Stimulated activated naive CD8-positive, alpha-beta T cell treated with anti-CD3 and anti-CD28 coated beads, Interleukin-15, Interleukin-2, amounts not matched to agents 100 ng/mL and 50 ng/mL, for 24 hours (primary cell): Measurements from ENCODE around the gene CD59.
"Not testable (repeated sequence)": the region's sequence is repeated elsewhere in the genome, so short reads cannot be mapped to it uniquely, and the experiment has no call there.

ENCODE experiments used
- H3K27ac Mint-ChIP-seq: one replicate; pipeline ENCODE4 v1.8.0; 2021; ENCODE audit warnings: mild to moderate bottlenecking, mixed read lengths
- H3K27me3 Mint-ChIP-seq: one replicate; pipeline ENCODE4 v1.8.0; 2021; ENCODE audit warnings: mixed read lengths
- H3K36me3 Mint-ChIP-seq: one replicate; pipeline ENCODE4 v1.8.0; 2021; ENCODE audit warnings: low read depth, mixed read lengths
- H3K4me1 Mint-ChIP-seq: one replicate; pipeline ENCODE4 v1.8.0; 2021; ENCODE audit warnings: low read depth, mixed read lengths
- H3K4me3 Mint-ChIP-seq: one replicate; pipeline ENCODE4 v1.8.0; 2021; ENCODE audit warnings: mild to moderate bottlenecking, mixed read lengths
- H3K9me3 Mint-ChIP-seq: one replicate; pipeline ENCODE4 v1.8.0; 2021; ENCODE audit warnings: mixed read lengths

CD59 gene

DNA sequence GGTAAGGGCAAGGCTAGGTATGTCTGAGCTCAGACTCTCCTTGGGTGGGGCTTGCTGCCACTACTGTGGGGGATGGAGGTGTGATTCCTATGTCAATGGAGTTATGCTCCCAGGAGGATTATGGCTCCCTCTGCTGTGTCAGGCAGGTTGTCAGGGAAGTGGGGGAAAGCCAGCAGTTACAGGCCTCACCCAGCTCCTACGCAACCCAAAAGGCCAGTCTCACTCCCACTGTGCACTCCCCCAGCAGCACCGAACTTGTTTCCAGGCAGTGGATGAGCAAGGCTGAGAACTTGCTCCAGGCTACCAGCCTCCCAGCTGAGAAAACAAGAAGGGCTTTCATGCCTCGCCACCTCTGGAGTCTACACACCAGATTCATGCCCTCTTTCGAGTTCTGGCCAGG, 53.8 kb downstream of the CD59 start:
- H3K4me3 Mint-ChIP-seq, result no peak overlapping the region
- no peaks in the 10 kb centered on the region for H3K4me1 Mint-ChIP-seq
- no peak overlapping the region for H3K27ac Mint-ChIP-seq
- peaks cover 1% of the 10 kb centered on the region for H3K9me3 Mint-ChIP-seq
- no peaks in the 10 kb centered on the region for H3K36me3 Mint-ChIP-seq
- H3K27me3 Mint-ChIP-seq, result peaks cover 66% of the 10 kb centered on the region

GRCh38 chr11:33682019-33682418, 54.2 kb downstream of the CD59 start:
- peaks cover 5% of the 10 kb centered on the region for H3K9me3 Mint-ChIP-seq
- no peak overlapping the region for H3K4me3 Mint-ChIP-seq
- no peak overlapping the region for H3K27ac Mint-ChIP-seq
- no peaks in the 10 kb centered on the region for H3K36me3 Mint-ChIP-seq
- no peaks in the 10 kb centered on the region for H3K4me1 Mint-ChIP-seq
- peaks cover 70% of the 10 kb centered on the region for H3K27me3 Mint-ChIP-seq

- H3K4me3 Mint-ChIP-seq, H3K36me3 Mint-ChIP-seq, H3K27ac Mint-ChIP-seq, H3K4me1 Mint-ChIP-seq, H3K9me3 Mint-ChIP-seq: not testable (repeated sequence)
- peaks cover 63% of the 10 kb centered on the region for H3K27me3 Mint-ChIP-seq
Measured at GRCh38 chr11:33678616-33679015, 57.6 kb downstream of the CD59 start.

DNA sequence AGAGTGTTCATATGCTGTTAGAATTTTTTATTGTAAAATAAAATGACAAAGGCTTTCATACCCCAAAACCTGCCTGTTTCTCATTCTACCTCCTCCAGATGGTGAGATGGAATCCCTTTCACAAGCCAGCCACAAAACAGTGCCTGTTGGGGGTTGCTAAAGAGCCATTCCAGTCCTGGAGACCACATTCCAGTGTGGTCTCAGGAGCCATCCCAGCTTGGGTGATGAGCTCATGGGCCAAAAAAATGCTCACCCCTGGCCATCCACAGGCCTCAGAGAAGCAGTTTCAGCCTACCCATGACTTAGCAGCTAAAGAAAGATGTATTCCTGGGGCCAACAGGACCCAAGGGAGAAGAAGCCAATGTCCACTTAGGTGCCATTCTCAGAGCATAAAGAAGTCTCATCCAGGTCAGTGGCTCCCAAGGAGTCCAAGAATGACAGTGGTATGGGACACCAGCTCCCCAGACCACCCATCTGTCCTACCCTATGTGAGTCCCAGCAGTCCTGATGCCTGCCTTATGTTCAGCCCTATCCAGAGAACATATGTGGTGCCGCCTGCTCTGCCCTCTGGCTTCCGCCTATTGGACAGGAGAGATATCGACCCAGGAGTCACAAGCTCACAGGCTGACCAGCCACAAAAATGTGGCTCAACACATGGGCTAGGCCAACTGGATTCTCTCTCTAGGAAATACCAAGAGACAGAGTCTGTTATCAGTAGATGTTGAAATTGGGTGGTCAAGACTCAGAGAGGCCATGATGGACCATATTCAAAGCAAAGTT, 62.0 kb downstream of the CD59 start:
- Mint-ChIP-seq H3K4me1 (no peaks in the 10 kb centered on the region), H3K27ac (no peak overlapping the region), H3K9me3 (peaks cover 5% of the 10 kb centered on the region), H3K4me3 (no peak overlapping the region), H3K36me3 (no peaks in the 10 kb centered on the region), H3K27me3 (peaks cover 40% of the 10 kb centered on the region)

- peaks cover 28% of the 10 kb centered on the region for H3K27me3 Mint-ChIP-seq
- H3K9me3 Mint-ChIP-seq, result peaks cover 2% of the 10 kb centered on the region
- H3K36me3 Mint-ChIP-seq, result no peaks in the 10 kb centered on the region
- H3K27ac Mint-ChIP-seq, result no peak overlapping the region
- H3K4me1 Mint-ChIP-seq, result no peaks in the 10 kb centered on the region
- H3K4me3 Mint-ChIP-seq, result no peak overlapping the region
Measured at GRCh38 chr11:33672273-33672672, 64.0 kb downstream of the CD59 start.

- Mint-ChIP-seq H3K4me3 (no peak overlapping the region), H3K36me3 (no peaks in the 10 kb centered on the region), H3K27ac (no peak overlapping the region), H3K9me3 (no peaks in the 10 kb centered on the region), H3K27me3 (peaks cover 30% of the 10 kb centered on the region), H3K4me1 (no peaks in the 10 kb centered on the region)
Measured at GRCh38 chr11:33670250-33671011, 65.8 kb downstream of the CD59 start.

DNA sequence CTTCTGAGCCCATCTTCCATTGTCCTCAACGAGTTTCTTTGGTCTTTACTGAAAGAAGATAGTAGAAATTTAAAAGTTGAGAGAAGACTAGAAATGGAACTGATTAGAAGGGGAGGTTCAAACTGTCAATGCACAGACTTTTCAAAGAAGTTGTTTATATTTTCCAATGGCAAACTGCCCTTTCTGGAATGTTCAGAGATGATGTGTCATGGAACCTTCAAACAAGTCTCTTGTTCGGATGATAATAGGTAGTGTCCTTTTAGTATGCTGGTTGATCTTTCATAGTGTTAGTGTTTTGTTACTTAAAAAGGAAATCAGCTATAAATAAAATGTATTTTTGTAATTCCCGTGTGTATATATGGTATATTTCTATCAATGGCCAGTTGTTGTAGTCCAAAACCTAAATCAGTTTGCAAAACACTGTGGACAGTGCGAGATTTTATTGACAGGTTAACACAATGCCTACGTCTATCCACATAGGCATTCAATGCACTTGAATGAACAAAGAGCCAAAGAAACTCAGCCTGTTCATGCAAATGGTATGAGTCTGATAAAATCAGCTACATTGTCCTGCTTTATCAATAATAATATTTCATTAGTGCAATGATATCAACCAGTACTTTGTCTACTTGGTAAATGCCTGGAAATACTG, 66.5 kb downstream of the CD59 start:
- H3K4me1 Mint-ChIP-seq, result no peaks in the 10 kb centered on the region
- no peaks in the 10 kb centered on the region for H3K36me3 Mint-ChIP-seq
- H3K27ac Mint-ChIP-seq, result no peak overlapping the region
- no peaks in the 10 kb centered on the region for H3K9me3 Mint-ChIP-seq
- peaks cover 30% of the 10 kb centered on the region for H3K27me3 Mint-ChIP-seq
- no peak overlapping the region for H3K4me3 Mint-ChIP-seq

DNA sequence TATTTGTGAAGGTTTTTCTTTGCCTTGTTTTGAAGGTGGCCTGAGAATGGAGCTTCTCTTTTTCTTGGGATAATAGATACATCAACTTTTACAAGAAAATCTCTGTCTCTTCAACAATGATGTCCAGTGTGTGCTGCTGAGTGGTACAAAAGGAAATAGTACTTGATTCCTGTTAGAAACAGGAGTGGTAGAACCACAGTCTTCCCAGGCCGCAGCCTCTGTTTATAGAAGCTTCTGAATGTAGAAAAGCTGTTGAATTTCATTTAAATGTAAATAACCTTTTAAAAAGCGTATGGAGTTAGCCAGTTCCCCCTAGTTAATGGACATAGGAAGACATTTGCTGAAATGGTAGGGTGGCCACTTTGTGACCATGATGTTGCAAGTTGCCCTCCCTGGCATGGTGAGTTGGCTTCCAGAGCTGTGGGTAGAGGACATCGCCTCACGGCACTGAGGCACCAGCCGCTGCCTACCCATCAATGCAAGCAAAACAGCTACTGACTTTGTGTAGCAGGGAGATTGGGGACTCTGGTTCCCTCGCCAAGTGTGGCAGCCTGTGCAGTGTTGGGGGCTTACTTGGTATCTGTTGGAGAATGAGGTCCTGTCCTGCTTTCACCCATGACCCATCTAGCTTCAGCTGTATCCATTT, 67.1 kb downstream of the CD59 start:
- Mint-ChIP-seq H3K9me3 (no peaks in the 10 kb centered on the region), H3K4me3 (no peak overlapping the region), H3K27ac (no peak overlapping the region), H3K27me3 (peaks cover 30% of the 10 kb centered on the region), H3K4me1 (no peaks in the 10 kb centered on the region), H3K36me3 (no peaks in the 10 kb centered on the region)

DNA sequence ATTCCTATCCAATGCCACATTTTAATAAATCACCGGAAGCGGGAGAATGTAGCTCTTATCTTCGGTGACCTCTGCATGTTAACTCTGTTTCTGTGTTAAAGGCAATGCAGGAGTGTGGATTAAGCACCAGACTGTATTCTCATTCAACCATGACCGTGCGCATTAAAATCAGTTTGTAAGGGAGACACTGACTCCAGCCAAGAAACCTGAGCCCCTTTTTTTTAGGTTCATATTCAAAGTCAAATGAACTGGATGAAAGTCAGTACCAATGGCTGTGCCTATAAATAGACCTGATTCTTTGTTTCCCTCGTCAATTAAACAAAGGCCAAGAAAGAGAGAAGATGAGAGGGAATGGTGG, 67.8 kb downstream of the CD59 start:
- Mint-ChIP-seq H3K9me3 (no peaks in the 10 kb centered on the region), H3K36me3 (no peaks in the 10 kb centered on the region), H3K4me1 (no peaks in the 10 kb centered on the region), H3K27me3 (peaks cover 30% of the 10 kb centered on the region), H3K27ac (no peak overlapping the region), H3K4me3 (no peak overlapping the region)

GRCh38 chr11:33667819-33668467, 68.3 kb downstream of the CD59 start:
- Mint-ChIP-seq H3K4me3 (no peak overlapping the region), H3K4me1 (no peaks in the 10 kb centered on the region), H3K27ac (no peak overlapping the region), H3K9me3 (no peaks in the 10 kb centered on the region), H3K27me3 (peaks cover 30% of the 10 kb centered on the region), H3K36me3 (no peaks in the 10 kb centered on the region)

DNA sequence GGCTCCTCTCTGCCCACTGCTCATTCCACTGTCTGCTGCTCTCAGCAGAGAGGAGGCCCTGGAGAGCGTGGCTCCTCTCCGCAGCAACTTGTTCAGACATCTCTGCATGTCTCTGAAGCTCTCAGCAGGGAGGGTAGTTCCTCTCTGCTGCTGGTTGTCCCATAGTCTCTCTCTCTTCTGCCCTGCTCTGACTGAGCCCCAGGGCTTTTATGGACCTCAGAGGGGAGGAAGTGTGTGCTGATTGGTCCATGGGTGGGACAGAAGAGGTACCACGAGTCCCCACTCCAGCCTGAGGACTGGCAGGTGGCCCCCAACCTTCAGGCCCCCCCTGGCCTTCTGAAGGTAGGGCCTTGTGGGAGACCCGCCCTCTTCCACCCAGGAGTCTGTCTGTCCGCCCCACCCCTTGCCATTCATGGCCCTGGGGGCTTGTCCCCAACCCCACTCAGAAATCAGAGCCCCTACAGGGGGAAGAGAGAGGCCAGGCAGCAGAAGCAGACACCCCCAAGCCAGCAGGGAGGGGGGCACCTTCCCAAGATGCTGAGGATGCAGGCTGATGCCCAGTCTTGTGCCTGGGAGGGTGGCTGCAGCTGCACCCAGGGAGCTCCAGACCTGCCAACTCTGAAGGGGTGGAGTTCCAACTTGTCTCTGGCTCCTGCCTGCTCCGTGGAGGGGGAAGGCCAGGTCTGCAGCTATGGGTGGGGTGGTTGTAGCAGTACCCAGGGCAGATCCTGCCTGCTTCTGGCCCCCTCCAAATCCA, 70.7 kb downstream of the CD59 start:
- H3K36me3 Mint-ChIP-seq, result no peaks in the 10 kb centered on the region
- no peaks in the 10 kb centered on the region for H3K9me3 Mint-ChIP-seq
- H3K4me3 Mint-ChIP-seq, result no peak overlapping the region
- no peak overlapping the region for H3K27ac Mint-ChIP-seq
- H3K27me3 Mint-ChIP-seq, result peaks cover 24% of the 10 kb centered on the region
- H3K4me1 Mint-ChIP-seq, result no peaks in the 10 kb centered on the region

- peaks cover 19% of the 10 kb centered on the region for H3K27me3 Mint-ChIP-seq
- no peak overlapping the region for H3K27ac Mint-ChIP-seq
- H3K4me1 Mint-ChIP-seq, result no peaks in the 10 kb centered on the region
- H3K9me3 Mint-ChIP-seq, result no peaks in the 10 kb centered on the region
- no peak overlapping the region for H3K4me3 Mint-ChIP-seq
- H3K36me3 Mint-ChIP-seq, result no peaks in the 10 kb centered on the region
Measured at GRCh38 chr11:33664827-33665226, 71.4 kb downstream of the CD59 start.

DNA sequence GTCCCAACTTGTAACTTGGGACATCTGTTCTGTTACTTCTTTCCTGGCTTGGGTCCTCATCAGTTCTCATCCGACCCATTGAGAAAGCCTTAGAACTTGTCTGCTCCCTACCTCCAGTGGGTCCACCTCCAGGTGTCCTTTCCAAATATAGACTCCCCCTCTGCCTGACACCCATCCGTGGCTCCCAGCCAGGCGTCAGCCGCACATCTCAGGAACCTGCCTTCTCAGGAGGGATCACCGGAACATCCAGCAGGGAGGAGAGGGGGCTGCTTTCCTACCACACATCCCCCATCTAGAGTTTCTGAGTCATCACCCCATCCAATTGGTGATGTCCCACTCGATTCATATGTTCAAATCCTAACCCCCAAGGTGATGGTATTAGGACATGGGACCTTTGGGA, 72.1 kb downstream of the CD59 start:
- no peaks in the 10 kb centered on the region for H3K36me3 Mint-ChIP-seq
- peaks cover 16% of the 10 kb centered on the region for H3K27me3 Mint-ChIP-seq
- no peaks in the 10 kb centered on the region for H3K9me3 Mint-ChIP-seq
- H3K4me1 Mint-ChIP-seq, result no peaks in the 10 kb centered on the region
- H3K4me3 Mint-ChIP-seq, result no peak overlapping the region
- no peak overlapping the region for H3K27ac Mint-ChIP-seq

GRCh38 chr11:33663121-33663520, 73.1 kb downstream of the CD59 start:
- Mint-ChIP-seq H3K36me3 (no peaks in the 10 kb centered on the region), H3K27ac (no peak overlapping the region), H3K4me1 (no peaks in the 10 kb centered on the region), H3K4me3 (no peak overlapping the region), H3K9me3 (no peaks in the 10 kb centered on the region), H3K27me3 (peaks cover 10% of the 10 kb centered on the region)
